ENCODE results near the gene NDUFA11. TPM values are rescaled to one million over a fixed set of nuclear protein-coding genes. Genes with fewer than 3 reads are reported as not detected.

The NDUFA11 gene
- total and polyA plus RNA-seq, 8 donors, result 58.0 to 209 (median 90.2) TPM

- ATAC-seq (no peak), DNase-seq (no peak), FAIRE-seq (no peak)
- no peaks in the 10 kb centered on the region for H3K4me1 ChIP-seq
- no peak overlapping the region for H3K27ac ChIP-seq
- 94 to 96% methylated on average over 30 of the region's 30 CpGs for WGBS, 2 donors
- H3K4me3 ChIP-seq, result no peak overlapping the region
- H3K27me3 ChIP-seq, result no peaks in the 10 kb centered on the region
- intact Hi-C loops (cut with DNase I), result loop anchor here in 1 of 3 donors (5.0 kb wide), 1 partner anchor 85 kb away; no protein-coding TSS in a partner anchor
- TF ChIP-seq CTCF (IDR thresholded peaks at IDR 0.05), result no peak
- H3K36me3 ChIP-seq, result peaks cover 0 to 16% (median 12%) of the 10 kb centered on the region in 3 donors
- H3K9me3 ChIP-seq, result no peaks in the 10 kb centered on the region
Measured at GRCh38 chr19:5897189-5897969, 6.2 kb downstream of the NDUFA11 start.

- ATAC-seq (no peak), DNase-seq (peak in 1 of 6 donors; percentile 63), FAIRE-seq (no peak)
- intact Hi-C loops (cut with DNase I), result loop anchor here in 1 of 3 donors (5.0 kb wide), 1 partner anchor 84 kb away; no protein-coding TSS in a partner anchor
- no peak overlapping the region for H3K4me3 ChIP-seq
- no peak for TF ChIP-seq CTCF (IDR thresholded peaks at IDR 0.05)
- WGBS, 2 donors, result 91 to 94% methylated on average over 29 of the region's 29 CpGs
- no peaks in the 10 kb centered on the region for H3K9me3 ChIP-seq
- no peak overlapping the region for H3K27ac ChIP-seq
- H3K27me3 ChIP-seq, result no peaks in the 10 kb centered on the region
- H3K4me1 ChIP-seq, result no peaks in the 10 kb centered on the region
- H3K36me3 ChIP-seq, result peaks cover 0 to 16% (median 12%) of the 10 kb centered on the region in 3 donors
Measured at GRCh38 chr19:5896365-5897076, 7.1 kb downstream of the NDUFA11 start.

DNA sequence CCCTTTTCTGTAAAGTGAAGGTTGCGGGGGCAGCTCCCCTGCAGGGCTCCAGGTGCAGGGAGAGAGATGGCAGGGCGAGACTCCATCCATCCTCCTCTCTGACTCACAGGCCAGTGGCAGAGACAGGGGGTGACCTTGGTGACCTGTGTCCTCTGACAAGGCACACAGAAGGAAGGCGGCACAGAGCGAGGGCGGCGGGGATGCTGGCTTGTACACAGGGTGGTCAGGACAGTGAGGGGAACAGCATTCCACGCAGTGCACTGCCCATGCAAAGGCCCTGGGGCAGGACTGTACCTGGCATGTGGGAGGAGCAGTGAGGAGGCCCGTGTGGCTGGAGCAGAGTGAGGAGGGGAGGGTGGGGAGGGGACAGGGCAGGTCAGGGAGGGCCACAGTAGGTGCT is 7.7 kb downstream of the NDUFA11 start:
- Histone ChIP-seq H3K4me1 (no peaks in the 10 kb centered on the region), H3K27me3 (no peaks in the 10 kb centered on the region), H3K4me3 (no peak overlapping the region), H3K27ac (no peak overlapping the region), H3K9me3 (no peaks in the 10 kb centered on the region), H3K36me3 (peaks cover 0 to 16% (median 12%) of the 10 kb centered on the region in 3 donors)
- WGBS, 2 donors, result 89 to 93% methylated on average over 8 of the region's 8 CpGs
- FAIRE-seq, result no peak
- ATAC-seq, result no peak
- intact Hi-C loops (cut with DNase I), result loop anchor here in 1 of 3 donors (5.0 kb wide), 1 partner anchor 84 kb away; no protein-coding TSS in a partner anchor
- TF ChIP-seq CTCF (IDR thresholded peaks at IDR 0.05), result no peak
- DNase-seq, result peak in 1 of 6 donors; percentile 70

DNA sequence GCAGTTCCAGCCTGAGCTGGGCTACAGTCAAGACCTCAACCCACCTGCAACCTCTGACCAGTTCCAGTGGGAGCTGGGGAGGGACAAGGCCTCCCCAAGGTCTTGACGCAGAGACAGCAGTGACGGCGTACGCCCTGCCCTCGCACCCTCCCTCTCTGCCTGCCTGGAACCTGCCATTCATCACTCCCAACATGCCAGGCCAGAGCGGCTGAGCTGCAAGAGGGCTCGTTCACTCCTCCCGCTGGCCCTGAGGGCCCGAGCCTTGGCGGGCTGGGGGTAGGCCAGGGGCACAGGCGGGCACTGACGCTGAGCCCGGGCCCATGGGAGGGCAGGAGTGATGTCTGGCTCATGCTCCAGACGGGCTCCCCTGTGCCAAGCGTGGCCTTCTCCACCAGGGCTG is 8.2 kb downstream of the NDUFA11 start:
- intact Hi-C loops (cut with DNase I), result loop anchor here in 1 of 3 donors (5.0 kb wide), 1 partner anchor 83 kb away; no protein-coding TSS in a partner anchor
- WGBS, 2 donors, result 78 to 81% methylated on average over 13 to 15 of the region's 15 CpGs
- no peak for ATAC-seq
- peak in 1 of 6 donors; percentile 65 for DNase-seq
- no peak for TF ChIP-seq CTCF (IDR thresholded peaks at IDR 0.05)
- no peak overlapping the region for H3K4me3 ChIP-seq
- no peaks in the 10 kb centered on the region for H3K9me3 ChIP-seq
- no peaks in the 10 kb centered on the region for H3K27me3 ChIP-seq
- no peak for FAIRE-seq
- peaks cover 0 to 16% (median 12%) of the 10 kb centered on the region in 3 donors for H3K36me3 ChIP-seq
- no peak overlapping the region for H3K27ac ChIP-seq
- H3K4me1 ChIP-seq, result no peaks in the 10 kb centered on the region
